Measurements from ENCODE around the gene PRM1.

DNA sequence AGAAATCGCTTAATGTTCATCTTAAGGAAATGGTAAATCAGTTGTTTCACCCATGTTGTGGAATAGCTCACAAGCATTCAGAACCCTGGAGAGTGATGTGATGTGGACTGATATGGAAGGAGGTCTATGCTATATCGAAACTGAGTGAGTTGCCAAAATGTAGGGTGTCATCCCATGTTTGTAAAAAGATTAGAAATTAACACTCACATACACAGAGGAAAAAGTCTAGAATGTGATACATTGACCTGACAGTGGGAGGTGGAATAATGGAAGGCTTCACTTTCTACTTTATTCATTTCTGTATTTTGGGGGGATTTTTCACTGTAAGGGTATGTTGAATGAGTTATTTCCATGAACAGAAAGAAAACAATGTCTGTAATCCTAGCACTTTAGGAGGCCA is 4.7 kb upstream of the PRM1 start:
- TF ChIP-seq, protein P1, sequence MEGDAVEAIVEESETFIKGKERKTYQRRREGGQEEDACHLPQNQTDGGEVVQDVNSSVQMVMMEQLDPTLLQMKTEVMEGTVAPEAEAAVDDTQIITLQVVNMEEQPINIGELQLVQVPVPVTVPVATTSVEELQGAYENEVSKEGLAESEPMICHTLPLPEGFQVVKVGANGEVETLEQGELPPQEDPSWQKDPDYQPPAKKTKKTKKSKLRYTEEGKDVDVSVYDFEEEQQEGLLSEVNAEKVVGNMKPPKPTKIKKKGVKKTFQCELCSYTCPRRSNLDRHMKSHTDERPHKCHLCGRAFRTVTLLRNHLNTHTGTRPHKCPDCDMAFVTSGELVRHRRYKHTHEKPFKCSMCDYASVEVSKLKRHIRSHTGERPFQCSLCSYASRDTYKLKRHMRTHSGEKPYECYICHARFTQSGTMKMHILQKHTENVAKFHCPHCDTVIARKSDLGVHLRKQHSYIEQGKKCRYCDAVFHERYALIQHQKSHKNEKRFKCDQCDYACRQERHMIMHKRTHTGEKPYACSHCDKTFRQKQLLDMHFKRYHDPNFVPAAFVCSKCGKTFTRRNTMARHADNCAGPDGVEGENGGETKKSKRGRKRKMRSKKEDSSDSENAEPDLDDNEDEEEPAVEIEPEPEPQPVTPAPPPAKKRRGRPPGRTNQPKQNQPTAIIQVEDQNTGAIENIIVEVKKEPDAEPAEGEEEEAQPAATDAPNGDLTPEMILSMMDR (IDR thresholded peaks at IDR 0.05), result no peak
- no peak for TF ChIP-seq POLR2A (IDR thresholded peaks at IDR 0.05)
